AG04450 (cell line): ENCODE data around the gene APOE. TPM values are rescaled to one million over a fixed set of nuclear protein-coding genes. Genes with fewer than 3 reads are reported as not detected.
A peak's percentile ranks its signal among the peaks of the same experiment; 100 is the strongest.
"Not testable (repeated sequence)": the region's sequence is repeated elsewhere in the genome, so short reads cannot be mapped to it uniquely, and the experiment has no call there.

Experiments
- CTCF ChIA-PET: fragments of 300-600, 350-600 bp; formaldehyde crosslinking; extraction: SDS; loops from one replicate; lab custom pipeline; 2022; ENCODE audit warnings: antibody characterized with exemption, inconsistent platforms; lab: Charles Lee
- POLR2A ChIA-PET: fragments of 350-600 bp; formaldehyde crosslinking; extraction: SDS; loops from one replicate; lab custom pipeline; 2021; ENCODE audit warnings: antibody characterized with exemption, inconsistent platforms; lab: Yijun Ruan, JAX
- DNase-seq: peaks from one replicate; pipeline ENCODE4 v3.0.0-alpha.2; 2011; ENCODE audit warnings: low read depth, low spot score
- H3K27ac ChIP-seq: one replicate; pipeline ENCODE4 v1.5.1; 2012; ENCODE audit warnings: low read depth, low read length, control low read depth
- H3K27me3 ChIP-seq: one replicate; pipeline ENCODE4 v1.6.0; 2012; ENCODE audit warnings: low read length; ENCODE audit not compliant: control insufficient read depth, insufficient read depth
- H3K4me3 ChIP-seq: 2 replicates; pipeline ENCODE4 v1.5.1; 2011; ENCODE audit warnings: mild to moderate bottlenecking, low read depth, low read length, control low read depth
- H3K9me3 ChIP-seq: 2 replicates; pipeline ENCODE4 v1.5.1; 2012; ENCODE audit warnings: low read length; ENCODE audit not compliant: control insufficient read depth, insufficient read depth
- polyA minus RNA-seq: library from RNA; depleted of rRNA, polyadenylated mRNA; stranded (reverse); fragments of >200 nt; gene quantifications from 2 replicates; pipeline ENCODE4 v1.2.3, GENCODE V29; 2011; rRNA and poly(A)+ RNA removed
- polyA plus RNA-seq: library from polyadenylated mRNA; depleted of rRNA; stranded (reverse); fragments of >200 nt; gene quantifications from 2 replicates; pipeline ENCODE4 v1.2.3, GENCODE V29; 2011; rRNA removed
- TF ChIP-seq, protein P1 (sequence below): IDR thresholded peaks from 2 replicates; pipeline ENCODE4 v1.5.1; 2011; ENCODE audit warnings: low read depth, low read length, control low read depth, inconsistent platforms

Gene APOE
- 5.9 and 7.2 TPM in 2 replicates for polyA plus RNA-seq
- 0.55 TPM in 1 of 2 replicates, not detected in the other for polyA minus RNA-seq

DNA sequence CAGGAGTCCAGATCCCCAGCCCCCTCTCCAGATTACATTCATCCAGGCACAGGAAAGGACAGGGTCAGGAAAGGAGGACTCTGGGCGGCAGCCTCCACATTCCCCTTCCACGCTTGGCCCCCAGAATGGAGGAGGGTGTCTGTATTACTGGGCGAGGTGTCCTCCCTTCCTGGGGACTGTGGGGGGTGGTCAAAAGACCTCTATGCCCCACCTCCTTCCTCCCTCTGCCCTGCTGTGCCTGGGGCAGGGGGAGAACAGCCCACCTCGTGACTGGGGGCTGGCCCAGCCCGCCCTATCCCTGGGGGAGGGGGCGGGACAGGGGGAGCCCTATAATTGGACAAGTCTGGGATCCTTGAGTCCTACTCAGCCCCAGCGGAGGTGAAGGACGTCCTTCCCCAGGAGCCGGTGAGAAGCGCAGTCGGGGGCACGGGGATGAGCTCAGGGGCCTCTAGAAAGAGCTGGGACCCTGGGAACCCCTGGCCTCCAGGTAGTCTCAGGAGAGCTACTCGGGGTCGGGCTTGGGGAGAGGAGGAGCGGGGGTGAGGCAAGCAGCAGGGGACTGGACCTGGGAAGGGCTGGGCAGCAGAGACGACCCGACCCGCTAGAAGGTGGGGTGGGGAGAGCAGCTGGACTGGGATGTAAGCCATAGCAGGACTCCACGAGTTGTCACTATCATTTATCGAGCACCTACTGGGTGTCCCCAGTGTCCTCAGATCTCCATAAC lies at the start of gene APOE:
APOE (plus strand) TSS at position 360 of the 724 bp plus-strand sequence. CDS start 829 bp downstream, outside the sequence.
- Histone ChIP-seq H3K27me3 (peaks cover 9% of the 10 kb centered on the region), H3K9me3 (no peaks in the 10 kb centered on the region), H3K4me3 (peak within 1 kb of the TSS; percentile 40), H3K27ac (no peak within 1 kb of the TSS)
- ChIA-PET POLR2A (interaction anchor here (0.7 to 0.9 kb wide), 2 partner anchors 14 to 96 kb away, joined by 3 read pairs; no protein-coding TSS in a partner anchor), CTCF (interaction anchor here (0.6 to 4.5 kb wide), 10 partner anchors 11 to 242 kb away, joined by 3 to 101 read pairs (median 5); partner anchors contain the start of gene CLPTM1)
- no peak for DNase-seq
- TF ChIP-seq, protein P1, sequence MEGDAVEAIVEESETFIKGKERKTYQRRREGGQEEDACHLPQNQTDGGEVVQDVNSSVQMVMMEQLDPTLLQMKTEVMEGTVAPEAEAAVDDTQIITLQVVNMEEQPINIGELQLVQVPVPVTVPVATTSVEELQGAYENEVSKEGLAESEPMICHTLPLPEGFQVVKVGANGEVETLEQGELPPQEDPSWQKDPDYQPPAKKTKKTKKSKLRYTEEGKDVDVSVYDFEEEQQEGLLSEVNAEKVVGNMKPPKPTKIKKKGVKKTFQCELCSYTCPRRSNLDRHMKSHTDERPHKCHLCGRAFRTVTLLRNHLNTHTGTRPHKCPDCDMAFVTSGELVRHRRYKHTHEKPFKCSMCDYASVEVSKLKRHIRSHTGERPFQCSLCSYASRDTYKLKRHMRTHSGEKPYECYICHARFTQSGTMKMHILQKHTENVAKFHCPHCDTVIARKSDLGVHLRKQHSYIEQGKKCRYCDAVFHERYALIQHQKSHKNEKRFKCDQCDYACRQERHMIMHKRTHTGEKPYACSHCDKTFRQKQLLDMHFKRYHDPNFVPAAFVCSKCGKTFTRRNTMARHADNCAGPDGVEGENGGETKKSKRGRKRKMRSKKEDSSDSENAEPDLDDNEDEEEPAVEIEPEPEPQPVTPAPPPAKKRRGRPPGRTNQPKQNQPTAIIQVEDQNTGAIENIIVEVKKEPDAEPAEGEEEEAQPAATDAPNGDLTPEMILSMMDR = no peak

DNA sequence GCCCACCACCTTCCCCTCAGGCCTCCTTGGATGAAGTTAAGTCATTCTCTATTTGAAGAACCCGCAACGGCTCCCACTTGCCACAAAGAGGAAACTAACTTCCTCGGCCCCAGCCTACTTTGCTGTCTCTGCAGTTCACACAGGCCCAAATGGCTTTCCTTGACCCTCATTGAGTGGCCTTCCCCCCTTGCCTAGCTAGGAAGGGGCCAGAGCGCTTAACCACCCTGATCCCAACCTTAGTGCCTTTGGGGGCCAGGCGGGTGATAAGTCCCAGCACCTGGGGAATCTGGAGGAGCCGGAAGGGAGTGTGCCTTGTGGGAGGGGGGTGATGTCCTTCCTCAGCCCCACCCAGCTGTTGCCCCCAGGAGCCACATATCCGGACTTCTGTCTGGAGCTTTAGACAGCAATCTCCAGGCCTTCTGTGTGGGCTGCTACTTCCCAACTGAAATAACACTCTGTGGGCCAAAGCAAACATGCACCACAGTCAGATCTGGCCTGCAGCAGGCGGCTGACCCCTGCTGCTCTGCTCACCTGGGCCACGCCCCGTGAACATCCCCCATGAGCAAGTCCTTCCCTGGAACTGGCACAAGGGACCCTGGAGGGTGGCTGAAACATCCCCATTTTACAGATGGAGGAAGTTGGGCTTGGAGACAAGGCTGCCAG lies 49.0 kb upstream of the APOE start:
- ChIA-PET POLR2A (no interaction called here), CTCF (no interaction called here)
- Histone ChIP-seq H3K27me3 (no peaks in the 10 kb centered on the region), H3K4me3 (no peak overlapping the region), H3K9me3 (no peaks in the 10 kb centered on the region), H3K27ac (no peak overlapping the region)
- DNase-seq = no peak
- TF ChIP-seq, protein P1 = no peak

DNA sequence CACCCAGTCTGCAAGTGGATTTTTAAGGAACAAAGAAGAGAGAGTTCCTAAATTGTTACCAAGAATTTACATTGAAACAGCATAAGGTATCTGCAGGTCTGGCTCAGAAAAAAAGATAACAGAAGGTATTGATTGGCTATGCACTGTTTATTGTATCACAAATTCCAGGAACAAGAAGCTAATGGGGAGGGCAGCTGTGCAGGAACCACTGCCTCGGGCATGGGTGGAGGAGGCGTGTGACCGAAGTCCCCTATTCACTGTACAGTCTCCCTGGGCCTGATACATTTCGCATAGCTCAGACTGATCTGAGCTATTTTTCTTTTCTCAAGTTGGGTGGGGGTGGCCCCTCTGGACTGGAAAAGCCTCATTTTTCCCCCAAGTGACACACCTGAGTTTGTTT lies 47.8 kb upstream of the APOE start:
- no peak overlapping the region for H3K4me3 ChIP-seq
- POLR2A ChIA-PET = no interaction called here
- DNase-seq = no peak
- TF ChIP-seq, protein P1 = no peak
- no peaks in the 10 kb centered on the region for H3K9me3 ChIP-seq
- no peaks in the 10 kb centered on the region for H3K27me3 ChIP-seq
- H3K27ac ChIP-seq = no peak overlapping the region
- CTCF ChIA-PET = interaction anchor here (0.9 kb wide), 1 partner anchor 12 kb away, joined by 3 read pairs; the partner anchor contains the start of gene NECTIN2

DNA sequence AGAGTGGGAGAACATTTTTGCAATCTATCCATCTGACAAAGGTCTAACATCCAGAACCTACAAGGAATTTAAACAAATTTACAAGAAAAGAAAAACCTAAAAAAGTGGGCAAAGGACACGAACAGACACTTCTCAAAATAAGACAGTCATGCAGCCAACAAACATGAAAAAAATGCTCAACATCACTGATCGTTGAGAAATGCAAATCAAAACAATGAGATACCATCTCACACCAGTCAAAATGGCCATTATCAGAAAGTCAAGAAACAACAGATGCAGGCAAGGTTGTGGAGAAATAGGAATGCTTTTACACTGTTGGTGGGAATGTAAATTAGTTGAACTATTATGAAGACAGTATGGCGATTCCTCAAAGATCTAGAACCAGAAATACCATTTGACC lies 44.0 kb upstream of the APOE start:
- CTCF ChIA-PET, H3K27ac ChIP-seq, H3K9me3 ChIP-seq, H3K27me3 ChIP-seq, DNase-seq, H3K4me3 ChIP-seq, POLR2A ChIA-PET: not testable (repeated sequence)

DNA sequence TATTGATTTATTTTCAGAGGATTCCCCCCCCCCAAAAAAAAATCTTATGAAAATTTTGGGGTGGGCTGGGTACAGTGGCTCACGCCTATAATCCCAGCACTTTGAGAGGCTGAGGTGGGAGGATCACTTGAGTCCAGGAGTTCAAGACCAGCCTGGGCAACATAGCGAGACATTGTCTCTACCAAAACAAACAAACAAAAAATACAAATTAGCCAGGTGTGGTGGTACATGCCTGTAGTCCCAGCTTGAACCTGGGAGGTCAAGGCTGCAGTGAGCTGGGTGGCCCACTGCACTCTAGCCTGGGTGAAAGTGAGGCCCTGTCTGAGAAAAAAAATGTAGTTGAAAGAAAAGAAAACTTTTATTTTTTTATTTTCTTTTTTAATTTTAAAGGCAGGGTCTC lies 41.6 kb upstream of the APOE start:
- no peak for DNase-seq
- TF ChIP-seq, protein P1 = no peak
- Histone ChIP-seq H3K4me3 (no peak overlapping the region), H3K27ac (no peak overlapping the region), H3K27me3 (no peaks in the 10 kb centered on the region), H3K9me3 (peaks cover 5% of the 10 kb centered on the region; the same call in 1 of the 2 replicates)
- POLR2A ChIA-PET = no interaction called here
- CTCF ChIA-PET = no interaction called here
